ENCODE data around the gene EAF1. TPM values are rescaled to one million over a fixed set of nuclear protein-coding genes. Genes with fewer than 3 reads are reported as not detected.
A peak's percentile ranks its signal among the peaks of the same experiment; 100 is the strongest.
"Not testable (repeated sequence)": the region's sequence is repeated elsewhere in the genome, so short reads cannot be mapped to it uniquely, and the experiment has no call there.

EAF1 gene
- total and polyA plus RNA-seq, 4 donors: 7.5 to 19.4 (median 14.6) TPM

- DNase-seq: no peak
- 84 to 85% methylated on average over 4 of the region's 4 CpGs for WGBS, 2 donors
- H3K9me3 ChIP-seq (ENCODE audit: control insufficient read depth, low read length): no peaks in the 10 kb centered on the region
- H3K4me3 ChIP-seq (ENCODE audit: low read length in 2 of 2): no peak overlapping the region
- H3K36me3 ChIP-seq (ENCODE audit: control insufficient read depth in 1 of 2, insufficient read depth in 2 of 2, low read length in 1 of 2): no peaks in the 10 kb centered on the region
- no peak overlapping the region for H3K27ac ChIP-seq (ENCODE audit: low read depth in 1 of 2, low read length in 2 of 2)
- H3K27me3 ChIP-seq (ENCODE audit: control insufficient read depth in 1 of 2, insufficient read depth in 2 of 2, low read length in 1 of 2): no peaks in the 10 kb centered on the region
- H3K4me1 ChIP-seq (ENCODE audit: control insufficient read depth in 1 of 2, insufficient read depth in 2 of 2, low read length in 2 of 2): no peaks in the 10 kb centered on the region
- ATAC-seq (ENCODE audit: low FRiP score): no peak
- intact Hi-C loops (cut with DNase I): no loop called here
Observed at GRCh38 chr3:15401936-15402335, 25.5 kb upstream of the EAF1 start.

- Histone ChIP-seq H3K4me3 (ENCODE audit: low read length in 2 of 2) (no peak overlapping the region), H3K36me3 (ENCODE audit: control insufficient read depth in 1 of 2, insufficient read depth in 2 of 2, low read length in 1 of 2) (no peaks in the 10 kb centered on the region), H3K27ac (ENCODE audit: low read depth in 1 of 2, low read length in 2 of 2) (no peak overlapping the region), H3K9me3 (ENCODE audit: control insufficient read depth, low read length) (no peaks in the 10 kb centered on the region), H3K27me3 (ENCODE audit: control insufficient read depth in 1 of 2, insufficient read depth in 2 of 2, low read length in 1 of 2) (no peaks in the 10 kb centered on the region), H3K4me1 (ENCODE audit: control insufficient read depth in 1 of 2, insufficient read depth in 2 of 2, low read length in 2 of 2) (no peaks in the 10 kb centered on the region)
- DNase-seq: no peak
- ATAC-seq (ENCODE audit: low FRiP score): no peak
- 13 to 22% methylated on average over 3 of the region's 3 CpGs for WGBS, 2 donors
- intact Hi-C loops (cut with DNase I): no loop called here
Observed at GRCh38 chr3:15403495-15403894, 23.9 kb upstream of the EAF1 start.

- H3K4me1 ChIP-seq (ENCODE audit: control insufficient read depth in 1 of 2, insufficient read depth in 2 of 2, low read length in 2 of 2): no peaks in the 10 kb centered on the region
- H3K27me3 ChIP-seq (ENCODE audit: control insufficient read depth in 1 of 2, insufficient read depth in 2 of 2, low read length in 1 of 2): no peaks in the 10 kb centered on the region
- no peak for DNase-seq
- no peak overlapping the region for H3K27ac ChIP-seq (ENCODE audit: low read depth in 1 of 2, low read length in 2 of 2)
- intact Hi-C loops (cut with DNase I): loop anchor here in 1 of 2 donors (2.0 kb wide), 1 partner anchor 201 kb away; no protein-coding TSS in a partner anchor
- no peak overlapping the region for H3K4me3 ChIP-seq (ENCODE audit: low read length in 2 of 2)
- no peak for ATAC-seq (ENCODE audit: low FRiP score)
- H3K9me3 ChIP-seq (ENCODE audit: control insufficient read depth, low read length): no peaks in the 10 kb centered on the region
- no peaks in the 10 kb centered on the region for H3K36me3 ChIP-seq (ENCODE audit: control insufficient read depth in 1 of 2, insufficient read depth in 2 of 2, low read length in 1 of 2)
- WGBS, 2 donors: 86 to 87% methylated on average over 3 of the region's 3 CpGs
Observed at GRCh38 chr3:15403965-15404364, 23.4 kb upstream of the EAF1 start.

GRCh38 chr3:15404767-15405166 is 22.6 kb upstream of the EAF1 start:
- 94 to 96% methylated on average over 1 of the region's 1 CpG for WGBS, 2 donors
- ATAC-seq (ENCODE audit: low FRiP score): no peak

GRCh38 chr3:15405448-15406050 is 21.8 kb upstream of the EAF1 start:
- WGBS, 2 donors: 38 to 46% methylated on average over 3 of the region's 3 CpGs
- Histone ChIP-seq H3K4me1 (ENCODE audit: control insufficient read depth in 1 of 2, insufficient read depth in 2 of 2, low read length in 2 of 2) (no peaks in the 10 kb centered on the region), H3K36me3 (ENCODE audit: control insufficient read depth in 1 of 2, insufficient read depth in 2 of 2, low read length in 1 of 2) (no peaks in the 10 kb centered on the region), H3K9me3 (ENCODE audit: control insufficient read depth, low read length) (no peaks in the 10 kb centered on the region), H3K4me3 (ENCODE audit: low read length in 2 of 2) (no peak overlapping the region), H3K27me3 (ENCODE audit: control insufficient read depth in 1 of 2, insufficient read depth in 2 of 2, low read length in 1 of 2) (no peaks in the 10 kb centered on the region), H3K27ac (ENCODE audit: low read depth in 1 of 2, low read length in 2 of 2) (no peak overlapping the region)
- peak; percentile 63 for ATAC-seq (ENCODE audit: low FRiP score)
- intact Hi-C loops (cut with DNase I): loop anchor here (2.0 to 5.0 kb wide), 2 partner anchors 203 kb away; no protein-coding TSS in a partner anchor
- DNase-seq: no peak

More at GRCh38 chr3:15404767-15405166, 22.6 kb upstream of the EAF1 start:
- Histone ChIP-seq H3K27me3 (ENCODE audit: control insufficient read depth in 1 of 2, insufficient read depth in 2 of 2, low read length in 1 of 2) (no peaks in the 10 kb centered on the region), H3K27ac (ENCODE audit: low read depth in 1 of 2, low read length in 2 of 2) (no peak overlapping the region), H3K4me1 (ENCODE audit: control insufficient read depth in 1 of 2, insufficient read depth in 2 of 2, low read length in 2 of 2) (no peaks in the 10 kb centered on the region), H3K9me3 (ENCODE audit: control insufficient read depth, low read length) (no peaks in the 10 kb centered on the region), H3K36me3 (ENCODE audit: control insufficient read depth in 1 of 2, insufficient read depth in 2 of 2, low read length in 1 of 2) (no peaks in the 10 kb centered on the region), H3K4me3 (ENCODE audit: low read length in 2 of 2) (no peak overlapping the region)
- intact Hi-C loops (cut with DNase I): loop anchor here (2.0 to 5.0 kb wide), 2 partner anchors 202 kb away; no protein-coding TSS in a partner anchor
- no peak for DNase-seq

GRCh38 chr3:15409239-15409638 is 18.2 kb upstream of the EAF1 start:
- ATAC-seq (ENCODE audit: low FRiP score) (no peak), DNase-seq (no peak)
- Histone ChIP-seq H3K36me3 (ENCODE audit: control insufficient read depth in 1 of 2, insufficient read depth in 2 of 2, low read length in 1 of 2) (peaks cover 0 to 2% of the 10 kb centered on the region in 2 donors), H3K27ac (ENCODE audit: low read depth in 1 of 2, low read length in 2 of 2) (no peak overlapping the region), H3K9me3 (ENCODE audit: control insufficient read depth, low read length) (no peaks in the 10 kb centered on the region), H3K27me3 (ENCODE audit: control insufficient read depth in 1 of 2, insufficient read depth in 2 of 2, low read length in 1 of 2) (no peaks in the 10 kb centered on the region), H3K4me3 (ENCODE audit: low read length in 2 of 2) (no peak overlapping the region), H3K4me1 (ENCODE audit: control insufficient read depth in 1 of 2, insufficient read depth in 2 of 2, low read length in 2 of 2) (no peaks in the 10 kb centered on the region)
- intact Hi-C loops (cut with DNase I): loop anchor here in 1 of 2 donors (5.0 kb wide), 1 partner anchor 207 kb away; no protein-coding TSS in a partner anchor
- whole genome bisulfite sequencing, 2 donors: 90 to 91% methylated on average over 3 of the region's 3 CpGs

GRCh38 chr3:15409774-15410173 is 17.6 kb upstream of the EAF1 start:
- Histone ChIP-seq H3K27me3 (ENCODE audit: control insufficient read depth in 1 of 2, insufficient read depth in 2 of 2, low read length in 1 of 2) (no peaks in the 10 kb centered on the region), H3K27ac (ENCODE audit: low read depth in 1 of 2, low read length in 2 of 2) (no peak overlapping the region), H3K4me1 (ENCODE audit: control insufficient read depth in 1 of 2, insufficient read depth in 2 of 2, low read length in 2 of 2) (no peaks in the 10 kb centered on the region), H3K36me3 (ENCODE audit: control insufficient read depth in 1 of 2, insufficient read depth in 2 of 2, low read length in 1 of 2) (peaks cover 0 to 6% of the 10 kb centered on the region in 2 donors), H3K4me3 (ENCODE audit: low read length in 2 of 2) (no peak overlapping the region), H3K9me3 (ENCODE audit: control insufficient read depth, low read length) (no peaks in the 10 kb centered on the region)
- intact Hi-C loops (cut with DNase I): loop anchor here in 1 of 2 donors (5.0 kb wide), 1 partner anchor 207 kb away; no protein-coding TSS in a partner anchor
- 96 to 97% methylated on average over 2 of the region's 2 CpGs for WGBS, 2 donors
- DNase-seq: no peak
- no peak for ATAC-seq (ENCODE audit: low FRiP score)

- ATAC-seq (ENCODE audit: low FRiP score); intact Hi-C loops (cut with DNase I); DNase-seq; H3K27ac ChIP-seq (ENCODE audit: low read depth in 1 of 2, low read length in 2 of 2); H3K9me3 ChIP-seq (ENCODE audit: control insufficient read depth, low read length); H3K4me1 ChIP-seq (ENCODE audit: control insufficient read depth in 1 of 2, insufficient read depth in 2 of 2, low read length in 2 of 2); H3K4me3 ChIP-seq (ENCODE audit: low read length in 2 of 2); H3K27me3 ChIP-seq (ENCODE audit: control insufficient read depth in 1 of 2, insufficient read depth in 2 of 2, low read length in 1 of 2): not testable (repeated sequence)
- WGBS, 2 donors: 93 to 94% methylated on average over 7 of the region's 7 CpGs
- peaks cover 0 to 13% of the 10 kb centered on the region in 2 donors for H3K36me3 ChIP-seq (ENCODE audit: control insufficient read depth in 1 of 2, insufficient read depth in 2 of 2, low read length in 1 of 2)
Observed at GRCh38 chr3:15410966-15411365, 16.4 kb upstream of the EAF1 start.

GRCh38 chr3:15420871-15421270 is 6.5 kb upstream of the EAF1 start:
- Histone ChIP-seq H3K36me3 (ENCODE audit: control insufficient read depth in 1 of 2, insufficient read depth in 2 of 2, low read length in 1 of 2) (no peaks in the 10 kb centered on the region), H3K9me3 (ENCODE audit: control insufficient read depth, low read length) (no peaks in the 10 kb centered on the region), H3K27ac (ENCODE audit: low read depth in 1 of 2, low read length in 2 of 2) (no peak overlapping the region), H3K27me3 (ENCODE audit: control insufficient read depth in 1 of 2, insufficient read depth in 2 of 2, low read length in 1 of 2) (no peaks in the 10 kb centered on the region), H3K4me1 (ENCODE audit: control insufficient read depth in 1 of 2, insufficient read depth in 2 of 2, low read length in 2 of 2) (peaks cover 0 to 4% of the 10 kb centered on the region in 2 donors), H3K4me3 (ENCODE audit: low read length in 2 of 2) (no peak overlapping the region)
- no peak for DNase-seq
- intact Hi-C loops (cut with DNase I): no loop called here
- ATAC-seq (ENCODE audit: low FRiP score): no peak
- 80 to 88% methylated on average over 4 of the region's 4 CpGs for WGBS, 2 donors

All from aorta (tissue), 5 donors.